ENCODE measurements around the gene CAMTA1.
"Not testable (repeated sequence)": the region's sequence is repeated elsewhere in the genome, so short reads cannot be mapped to it uniquely, and the experiment has no call there.

CAMTA1 gene

DNA sequence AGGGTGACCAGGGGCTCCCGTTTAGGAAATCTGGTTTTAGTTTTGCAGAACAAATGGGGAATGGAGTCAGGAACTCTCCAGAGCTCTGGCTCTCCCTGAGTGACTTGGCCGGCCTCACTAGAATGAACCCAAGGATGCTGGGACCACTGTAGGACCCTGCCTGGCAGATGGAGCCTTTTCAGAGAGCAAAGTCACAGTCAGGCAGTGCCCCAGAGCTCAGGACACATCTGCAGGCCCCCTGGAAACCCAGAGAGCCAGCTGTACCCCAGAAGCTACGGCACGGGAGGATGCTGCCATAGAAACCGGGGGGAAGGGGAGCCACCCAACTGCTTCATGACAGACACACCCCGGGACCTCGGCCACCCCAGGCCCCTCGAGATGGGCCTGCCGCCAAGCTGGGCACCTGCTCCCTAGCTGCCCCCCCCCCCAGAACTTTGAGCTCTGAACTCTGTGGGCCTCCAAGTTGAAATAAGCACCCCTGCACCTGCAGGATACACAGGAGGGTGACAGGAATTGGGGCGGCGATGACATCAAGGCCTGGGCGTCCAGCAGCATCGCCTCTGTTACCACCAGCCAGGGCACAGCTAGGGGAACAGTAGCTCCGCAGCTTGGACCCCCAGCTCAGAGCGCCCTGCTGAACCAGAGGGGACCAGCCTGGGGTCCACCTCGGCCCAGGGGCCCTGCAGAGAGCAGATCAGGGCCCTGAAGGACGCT lies 894.1 kb downstream of the CAMTA1 start:
- no peak for DNase-seq (ENCODE audit: low spot score)

DNA sequence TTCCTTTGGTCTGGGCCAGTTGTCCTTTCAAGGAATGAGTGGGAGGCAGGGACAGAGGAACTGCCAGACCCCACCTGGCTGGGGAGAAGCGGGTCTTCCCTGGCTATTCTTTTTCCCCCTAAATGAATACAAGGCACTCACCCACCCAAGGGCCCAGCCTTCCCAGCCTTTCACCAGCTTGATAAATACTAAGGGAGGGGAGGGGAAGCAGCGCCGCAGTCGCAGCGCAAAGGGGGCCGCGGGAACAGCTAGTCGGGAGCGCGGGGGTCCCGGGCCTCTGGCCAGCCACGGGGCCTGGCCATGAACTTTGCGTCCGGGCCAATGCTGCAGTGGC lies 894.6 kb downstream of the CAMTA1 start:
- DNase-seq (ENCODE audit: low spot score), result no peak

DNA sequence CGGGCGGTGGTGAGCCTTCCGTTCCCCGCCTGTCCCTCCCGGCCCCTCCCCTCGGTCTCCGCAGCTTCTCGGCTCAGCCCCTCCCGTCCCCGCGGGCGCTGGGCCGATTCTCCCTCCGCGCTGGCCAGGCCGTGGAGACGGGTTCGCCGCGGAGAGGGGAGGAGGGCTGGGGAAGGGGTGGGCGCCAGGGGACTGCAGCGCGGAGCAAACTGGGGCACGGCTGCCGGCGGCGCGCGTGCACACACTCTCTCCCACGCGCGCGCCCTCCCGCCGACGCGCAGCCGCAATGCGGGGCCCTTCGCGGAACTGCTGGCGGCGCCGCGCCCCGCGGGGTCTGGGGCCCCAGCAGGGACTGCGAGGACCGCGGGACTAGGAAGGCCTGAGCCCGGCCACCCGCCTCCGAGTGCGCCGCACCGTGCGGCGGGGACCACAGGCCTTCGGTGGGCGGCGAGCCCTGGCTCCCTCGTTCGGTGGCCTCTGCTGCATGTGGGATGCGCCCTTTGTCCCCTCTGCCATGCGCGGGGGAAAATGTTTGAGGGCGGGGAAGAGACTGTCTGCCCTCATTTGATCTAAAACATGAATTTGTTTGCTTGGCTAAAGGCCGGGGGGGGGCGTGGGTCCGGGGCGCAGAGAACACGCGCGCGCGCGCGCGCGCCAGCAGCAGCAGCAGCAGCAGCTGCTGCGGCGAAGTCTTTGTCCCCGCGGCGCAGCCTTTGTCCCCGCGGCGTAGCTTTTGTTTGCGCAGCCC lies 895.1 kb downstream of the CAMTA1 start:
- peak; percentile 57 for DNase-seq (ENCODE audit: low spot score)

DNA sequence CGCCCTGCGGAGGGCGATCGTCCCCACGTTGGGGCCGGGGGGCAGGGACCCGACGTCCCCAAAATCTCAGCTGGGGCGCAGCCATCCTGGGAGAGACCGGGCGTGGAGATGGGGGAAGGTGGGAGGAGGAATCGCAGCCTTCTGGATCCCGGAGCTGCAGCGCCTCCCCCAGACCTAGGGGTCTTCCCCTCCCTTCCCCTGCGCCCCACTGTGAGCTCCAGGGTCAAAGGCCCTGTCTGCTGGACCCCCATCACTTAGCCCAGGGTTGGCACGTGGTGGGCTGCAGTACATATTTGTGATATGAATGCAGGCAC lies 895.7 kb downstream of the CAMTA1 start:
- no peak for DNase-seq (ENCODE audit: low spot score)

DNA sequence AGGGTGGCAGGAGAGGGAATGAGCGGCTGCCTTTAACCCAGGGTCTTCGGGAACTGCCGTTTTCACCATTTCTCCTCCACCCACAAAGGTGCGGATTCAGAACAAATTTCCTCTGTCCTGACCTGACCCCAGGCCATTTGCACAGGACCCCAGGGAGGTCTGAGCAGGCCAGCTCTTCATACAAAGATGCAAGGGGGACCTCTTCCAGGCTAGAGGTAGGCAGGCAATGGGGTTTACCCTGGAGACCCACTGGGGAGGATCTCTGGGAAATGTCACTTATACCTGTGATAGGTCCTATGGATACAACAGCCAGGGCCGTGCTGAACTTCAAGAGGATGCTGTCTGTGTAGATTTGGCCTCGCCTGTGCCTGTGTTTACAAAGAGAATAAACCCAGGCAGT lies 896.1 kb downstream of the CAMTA1 start:
- DNase-seq (ENCODE audit: low spot score), result no peak

DNA sequence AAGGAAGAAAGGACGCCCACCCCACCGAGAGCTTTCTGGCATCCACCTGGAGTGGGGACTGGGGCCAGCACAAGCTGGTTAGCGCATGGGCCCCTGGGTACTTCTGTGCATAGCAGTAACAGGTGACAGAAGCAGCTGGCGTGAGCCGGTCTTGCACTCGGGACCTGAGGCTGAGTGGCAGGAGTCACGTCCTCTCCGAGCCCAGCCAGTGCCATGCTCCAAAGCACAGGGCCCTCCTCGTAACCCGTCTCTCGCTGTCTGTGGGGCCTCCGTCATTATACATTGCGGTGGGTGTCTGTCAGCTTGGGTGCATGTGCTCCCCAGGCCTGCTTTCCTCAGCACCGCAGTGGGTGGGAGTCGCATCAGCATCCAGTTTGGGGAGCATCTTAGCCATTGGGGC lies 898.3 kb downstream of the CAMTA1 start:
- no peak for DNase-seq (ENCODE audit: low spot score)

DNA sequence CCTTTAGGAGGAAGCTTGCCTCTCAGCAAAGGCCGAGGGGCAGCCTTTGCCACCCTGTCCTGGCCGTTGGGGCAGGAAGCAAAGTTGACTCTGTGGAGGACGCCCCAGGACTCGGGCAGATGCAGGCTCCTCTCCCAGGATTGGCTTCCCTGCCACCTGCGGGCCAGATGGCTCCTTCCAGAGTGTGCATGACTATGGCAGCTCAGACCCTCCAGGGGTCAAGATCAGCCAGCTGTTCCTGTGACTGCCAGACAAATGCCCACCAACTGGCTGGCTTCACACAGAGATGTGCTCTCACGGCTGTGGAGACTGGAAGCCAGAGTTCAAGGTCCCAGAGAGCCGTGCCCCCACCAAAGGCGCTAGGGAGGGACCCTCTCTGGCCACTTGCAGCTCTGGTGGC lies 898.9 kb downstream of the CAMTA1 start:
- no peak for DNase-seq (ENCODE audit: low spot score)

DNA sequence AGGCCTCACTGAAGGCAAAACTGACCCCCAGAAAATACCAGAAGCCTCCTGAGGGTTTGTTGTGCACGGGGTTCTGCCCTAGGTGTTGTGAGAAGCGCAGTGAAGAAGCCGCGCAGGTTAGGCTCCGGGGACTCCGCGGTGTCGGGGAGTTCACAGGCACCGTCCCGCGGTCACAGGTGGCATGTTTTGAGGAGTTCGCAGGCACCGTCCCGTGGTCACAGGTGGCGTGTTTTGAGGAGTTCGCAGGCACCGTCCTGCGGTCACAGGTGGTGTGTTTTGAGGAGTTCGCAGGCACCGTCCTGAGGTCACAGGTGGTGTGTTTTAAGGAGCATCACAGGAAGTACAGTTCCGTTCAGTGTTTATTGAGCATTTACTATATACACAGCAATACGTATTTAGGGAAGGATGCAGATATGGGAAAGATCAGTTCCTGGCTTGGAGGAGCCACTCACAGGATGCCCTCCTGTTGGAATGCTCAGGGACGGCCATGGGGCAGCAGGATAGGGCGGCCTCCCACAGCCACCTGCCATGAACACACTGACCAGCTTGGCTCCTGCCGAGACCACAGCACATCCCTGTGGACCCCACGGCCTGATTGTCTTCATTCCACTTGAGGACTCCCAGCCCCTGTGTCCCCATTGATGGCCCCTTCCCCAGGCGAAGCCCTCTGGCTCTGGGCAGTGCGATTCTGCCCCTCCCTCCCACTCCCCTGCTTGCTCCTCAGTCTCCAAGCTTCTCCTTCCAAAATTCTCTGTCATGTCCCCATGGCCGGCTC lies 899.8 kb downstream of the CAMTA1 start:
- no peak for DNase-seq (ENCODE audit: low spot score)

DNA sequence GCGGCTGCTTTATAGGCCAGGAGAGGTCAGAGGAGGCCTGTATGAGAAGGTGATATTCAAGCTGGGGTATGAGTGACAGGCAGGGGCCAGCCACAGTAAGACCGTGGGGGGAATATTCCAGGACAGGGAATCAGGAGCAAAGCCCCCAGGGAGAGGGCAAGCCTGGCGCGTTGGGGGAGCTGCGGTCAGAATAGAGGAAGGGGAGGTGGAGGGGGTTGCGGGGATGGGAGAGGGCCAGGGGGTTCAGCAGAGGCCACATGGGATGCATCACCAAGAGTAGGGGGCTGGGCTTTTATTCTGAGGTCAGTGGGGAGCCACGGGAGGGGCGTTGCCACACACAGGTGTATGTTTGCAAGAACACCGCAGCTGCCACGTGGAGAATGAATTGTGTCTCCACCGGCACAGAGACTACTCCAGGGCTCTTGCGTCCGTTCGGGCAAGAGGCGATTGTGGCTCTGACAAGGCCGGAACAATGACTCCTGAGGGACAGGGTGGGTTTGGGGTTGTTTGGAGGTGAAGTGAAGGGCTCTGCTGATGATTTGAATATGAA lies 901.1 kb downstream of the CAMTA1 start:
- no peak for DNase-seq (ENCODE audit: low spot score)

DNA sequence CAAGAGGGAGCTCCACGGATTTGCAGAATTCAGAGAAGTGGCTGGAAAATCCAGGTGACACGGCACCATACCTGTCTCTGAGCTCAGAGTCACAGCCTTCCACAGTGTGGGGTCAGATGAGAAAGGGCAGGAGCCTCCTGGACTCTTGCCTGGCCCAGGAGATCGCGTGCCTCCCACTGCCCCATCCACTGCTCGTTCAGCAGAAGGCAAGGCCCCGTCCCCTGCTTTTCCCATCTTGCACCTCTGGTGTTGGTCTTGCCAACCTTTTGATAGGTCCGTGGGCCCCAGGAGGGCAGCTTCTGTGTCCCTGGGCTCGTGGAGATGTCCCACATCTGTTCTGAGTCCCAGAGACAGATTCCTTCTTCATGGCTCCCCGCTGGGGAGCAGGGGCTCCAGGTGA lies 902.2 kb downstream of the CAMTA1 start:
- no peak for DNase-seq (ENCODE audit: low spot score)

DNA sequence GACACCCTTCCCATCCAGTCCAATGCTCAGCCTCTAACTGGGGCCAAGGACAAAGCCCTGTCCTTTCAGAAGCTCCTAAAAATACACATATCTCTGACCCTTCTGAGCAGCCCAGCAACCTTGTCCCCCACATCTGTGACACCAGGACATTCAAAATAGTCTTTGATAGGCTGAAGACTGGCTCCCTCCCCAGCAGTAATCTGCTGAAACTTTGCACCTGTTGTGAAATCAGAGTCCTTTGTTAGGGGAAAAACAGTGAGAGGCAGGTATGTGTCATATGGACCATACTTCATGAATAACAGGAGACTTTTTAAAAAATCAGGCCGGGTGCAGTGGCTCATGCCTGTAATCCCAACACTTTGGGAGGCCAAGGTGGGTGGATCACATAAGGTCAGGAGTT lies 903.4 kb downstream of the CAMTA1 start:
- no peak for DNase-seq (ENCODE audit: low spot score)

DNA sequence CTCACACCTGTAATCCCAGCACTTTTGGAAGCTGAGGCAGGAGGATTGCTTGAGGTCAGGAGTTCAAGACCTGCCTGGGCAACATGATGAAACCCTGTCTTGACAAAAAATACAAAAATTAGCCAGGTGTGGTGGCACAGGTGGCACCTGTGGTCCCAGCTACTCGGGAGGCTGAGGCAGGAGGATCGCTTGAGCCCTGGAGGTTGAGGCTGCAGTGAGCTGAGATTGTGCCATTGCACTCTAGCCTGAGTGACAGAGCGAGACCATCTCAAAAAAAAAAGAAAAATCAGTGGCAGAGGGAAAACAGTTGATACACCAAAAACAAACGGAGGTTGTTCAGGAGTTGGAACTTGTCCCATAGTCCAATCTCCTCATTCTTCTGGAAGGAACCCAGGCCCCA lies 904.1 kb downstream of the CAMTA1 start:
- DNase-seq (ENCODE audit: low spot score), result not testable (repeated sequence)

DNA sequence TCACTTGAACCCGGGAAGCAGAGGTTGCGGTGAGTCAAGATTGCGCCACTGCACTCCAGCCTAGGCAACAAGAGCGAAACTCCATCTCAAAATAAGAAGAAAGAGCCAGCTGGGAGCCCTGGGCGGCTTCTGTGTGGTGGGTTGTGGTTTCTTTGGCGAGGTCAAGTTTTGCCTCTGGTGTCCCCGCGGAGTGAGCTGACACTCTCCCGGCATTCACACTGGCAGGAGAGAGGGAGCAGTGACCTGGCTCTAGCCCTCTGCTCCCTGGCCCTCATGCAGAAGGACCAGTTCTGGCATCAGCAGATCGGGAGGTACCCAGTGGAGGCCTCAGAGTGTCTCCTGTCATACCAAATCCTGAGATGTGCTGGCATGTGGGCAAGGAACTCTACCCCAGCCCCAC lies 904.8 kb downstream of the CAMTA1 start:
- no peak for DNase-seq (ENCODE audit: low spot score)

DNA sequence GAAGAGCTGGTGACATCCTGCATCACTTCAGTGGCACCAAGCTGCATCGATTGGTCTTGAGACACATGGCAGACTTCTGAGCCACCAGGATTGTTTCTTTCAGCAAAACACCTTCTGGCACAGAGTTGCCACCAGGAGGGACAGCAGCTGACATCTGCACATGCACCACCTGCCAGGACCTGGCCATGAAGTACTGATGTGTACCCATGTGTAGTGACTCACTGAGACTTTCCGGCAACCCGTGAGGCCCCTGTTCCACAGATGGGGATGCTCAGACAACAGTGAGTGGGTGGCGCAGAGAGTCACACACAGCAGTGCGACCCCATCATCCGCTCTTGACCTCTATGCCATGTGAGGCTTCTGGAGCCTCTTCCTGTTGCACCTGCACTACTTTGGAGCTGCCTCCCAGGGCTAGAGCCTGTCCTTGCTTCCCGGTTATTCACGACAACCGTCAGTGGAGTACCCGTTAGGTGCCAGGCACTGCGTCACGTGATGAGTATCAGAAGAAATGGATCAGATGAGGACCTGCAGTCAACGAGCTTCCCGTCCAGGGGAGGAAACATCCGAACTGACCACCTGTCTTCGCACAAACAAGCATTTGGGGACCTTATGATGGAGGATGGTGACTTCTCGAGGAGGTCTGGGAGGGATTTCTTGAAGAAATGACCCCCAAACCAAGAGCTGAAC lies 905.4 kb downstream of the CAMTA1 start:
- DNase-seq (ENCODE audit: low spot score), result no peak

DNA sequence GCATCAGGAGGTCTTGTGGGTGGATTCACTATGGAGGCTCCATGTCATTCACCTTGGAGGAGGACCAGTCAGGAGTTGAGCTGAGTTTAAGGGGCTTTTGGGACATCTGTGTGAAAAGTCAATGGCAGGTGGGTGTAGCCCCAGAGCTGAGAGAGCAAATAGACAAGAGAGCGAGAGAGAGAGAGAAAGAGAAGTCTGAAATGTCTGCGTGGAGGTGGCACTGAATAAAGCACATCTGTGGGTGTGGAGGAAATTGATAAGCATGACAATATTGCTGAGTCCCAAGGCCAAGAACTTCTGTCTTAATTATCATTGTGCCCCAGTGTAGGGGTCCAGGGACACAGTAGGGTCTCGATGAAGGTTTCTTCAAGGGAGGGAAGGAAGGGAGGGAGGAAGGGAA lies 906.3 kb downstream of the CAMTA1 start:
- no peak for DNase-seq (ENCODE audit: low spot score)

DNA sequence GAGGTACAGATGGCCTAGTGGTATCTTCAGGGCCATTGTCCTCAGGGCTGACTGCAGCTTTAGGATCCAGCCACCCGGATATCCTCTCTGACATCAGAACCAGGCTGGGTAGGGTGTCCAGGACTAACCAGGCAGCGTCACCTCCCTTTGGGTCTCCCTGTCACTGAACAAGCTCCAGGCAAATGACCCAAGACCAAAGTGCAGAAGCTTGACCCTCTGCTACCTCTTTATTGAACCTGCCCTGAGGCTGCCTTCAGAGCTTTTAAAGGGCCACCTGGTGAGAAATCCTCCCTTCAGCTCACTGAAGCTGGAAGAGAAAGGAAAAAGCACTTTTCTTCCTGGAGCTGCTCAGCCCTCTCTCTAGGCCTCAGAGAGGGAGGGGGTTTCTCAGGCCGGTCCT lies 906.8 kb downstream of the CAMTA1 start:
- no peak for DNase-seq (ENCODE audit: low spot score)

DNA sequence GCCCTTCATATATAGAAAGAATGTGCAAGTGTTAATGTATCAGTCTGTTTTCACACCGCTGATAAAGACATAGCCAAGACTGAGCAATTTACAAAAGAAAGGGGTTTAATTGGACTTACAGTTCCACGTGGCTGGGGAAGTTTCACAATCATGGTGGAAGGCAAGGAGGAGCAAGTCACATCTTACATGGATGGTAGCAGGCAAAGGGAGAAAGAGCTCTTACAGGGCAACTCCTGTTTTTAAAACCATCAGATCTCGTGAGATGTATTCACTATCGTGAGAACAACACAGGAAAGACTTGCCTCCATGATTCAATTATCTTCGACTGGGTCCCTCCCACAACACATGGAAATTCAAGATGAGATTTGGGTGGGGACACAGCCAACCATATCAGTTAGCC lies 907.8 kb downstream of the CAMTA1 start:
- DNase-seq (ENCODE audit: low spot score), result not testable (repeated sequence)

DNA sequence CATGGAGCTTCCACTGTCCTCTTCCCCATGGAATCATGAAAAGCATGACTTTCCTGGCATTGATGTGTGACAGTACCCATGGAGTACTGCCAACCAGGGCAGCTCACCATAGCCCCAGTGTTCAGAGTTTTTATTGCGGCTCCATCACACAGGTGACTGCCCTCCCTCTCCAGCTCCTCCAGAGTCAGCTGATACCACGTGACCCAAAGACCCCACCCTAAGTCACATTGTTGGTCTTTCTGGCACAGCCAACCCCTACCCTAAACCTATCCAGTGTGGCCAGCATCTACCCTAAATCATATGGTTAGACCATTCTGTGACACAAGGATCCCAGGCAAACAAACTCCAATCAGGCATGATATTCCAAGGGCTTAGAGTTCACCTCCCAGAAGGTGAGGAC lies 908.4 kb downstream of the CAMTA1 start:
- DNase-seq (ENCODE audit: low spot score), result no peak

DNA sequence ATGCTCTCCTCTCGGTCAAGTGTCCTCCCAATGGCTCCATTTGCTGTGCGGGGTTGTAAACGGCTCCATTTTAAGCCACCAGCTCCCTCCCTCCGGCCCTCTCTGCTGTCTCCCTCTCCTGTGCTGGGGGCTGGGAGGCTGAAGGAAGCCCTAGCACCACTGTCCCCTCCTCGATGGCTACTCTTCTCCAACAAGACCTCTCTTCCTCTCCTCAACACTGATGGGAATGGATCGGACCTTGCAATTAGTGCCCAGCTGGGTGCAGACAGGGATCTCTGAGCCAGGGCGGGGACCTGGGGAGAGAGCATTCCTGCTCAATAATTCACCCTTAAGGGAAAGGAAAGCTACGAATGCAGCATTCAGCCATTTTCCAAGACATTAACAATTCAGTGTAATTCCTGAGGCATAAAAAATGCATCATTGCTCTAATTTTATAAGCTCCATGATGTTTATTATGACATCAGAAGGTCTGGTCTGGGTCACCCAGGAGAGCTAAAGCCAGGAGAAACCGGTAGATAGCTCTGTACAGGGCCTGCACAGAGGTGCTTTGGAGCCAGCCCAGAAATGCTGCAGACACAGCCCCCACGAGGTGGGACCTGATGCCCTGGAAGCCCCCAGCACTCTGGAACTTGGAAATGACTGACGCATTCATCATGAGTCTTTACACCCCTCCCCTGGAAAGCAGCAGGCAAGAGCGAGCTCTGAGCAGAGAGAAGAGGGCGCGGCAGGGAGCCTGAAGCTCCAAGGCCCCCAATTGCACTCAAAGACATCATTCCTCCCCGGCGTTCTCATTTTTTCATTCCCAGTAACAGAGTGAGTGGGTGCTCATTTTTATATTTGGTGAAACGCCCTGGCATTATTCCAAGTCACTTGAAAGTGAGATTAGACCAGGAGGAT lies 909.6 kb downstream of the CAMTA1 start:
- DNase-seq (ENCODE audit: low spot score), result no peak

DNA sequence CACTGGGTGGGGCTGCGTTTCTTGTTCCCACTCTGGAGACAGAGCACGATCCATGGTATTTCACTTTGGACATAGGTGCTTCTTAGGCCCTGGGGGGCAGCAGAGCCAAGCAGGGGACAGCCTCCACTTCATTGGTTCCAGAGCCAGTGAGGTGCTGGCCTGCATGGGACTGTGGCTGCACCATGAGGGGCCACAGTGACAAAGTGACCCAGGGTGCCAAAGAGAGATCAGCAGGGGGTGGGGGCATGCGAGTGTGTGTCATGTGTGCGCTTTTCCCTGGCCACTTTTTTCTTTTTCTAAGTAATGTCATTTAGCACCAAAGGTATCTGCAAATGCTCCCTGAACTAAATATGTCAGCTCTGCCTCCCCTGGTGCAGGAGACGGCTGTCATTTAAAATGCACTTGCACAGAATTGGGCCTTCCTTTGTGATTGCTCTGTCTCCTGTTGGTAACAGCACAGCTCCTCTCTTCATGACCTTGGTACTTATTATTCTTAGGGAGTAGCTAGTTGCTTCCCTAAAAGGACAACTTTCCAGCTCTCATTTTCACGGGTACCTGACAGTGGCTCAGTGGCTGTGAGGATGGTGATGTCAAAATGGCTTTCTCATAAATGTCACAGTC lies 910.4 kb downstream of the CAMTA1 start:
- DNase-seq (ENCODE audit: low spot score), result no peak

DNA sequence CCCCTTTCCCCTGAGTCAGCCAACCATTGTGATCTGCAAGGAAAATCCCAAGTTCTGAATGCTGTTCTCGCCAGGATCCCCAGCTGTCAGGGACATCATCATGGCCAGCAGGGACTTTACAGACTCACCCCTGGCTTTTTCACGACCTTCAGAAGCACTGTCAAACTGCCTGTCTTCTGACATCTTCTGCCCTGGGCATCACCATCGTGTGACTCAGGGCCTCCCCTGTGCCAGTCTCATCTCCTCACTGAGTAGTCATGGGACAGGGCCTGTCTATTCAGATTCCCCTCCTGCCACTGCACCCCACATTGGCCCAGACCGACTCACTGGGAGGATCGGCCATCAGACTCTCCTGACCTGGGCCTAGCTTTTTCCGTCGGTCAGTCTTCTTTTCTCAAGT lies 913.4 kb downstream of the CAMTA1 start:
- DNase-seq (ENCODE audit: low spot score), result no peak

All from RKO (cell line).